GM20000 (cell line): Measurements from ENCODE around the gene DEDD.

ENCODE experiments used
- DNase-seq: peaks from one replicate; pipeline ENCODE4 v3.0.0; 2012; ENCODE audit warnings: low spot score
- TF ChIP-seq, protein P1 (sequence below): IDR thresholded peaks from 2 replicates; pipeline ENCODE4 v1.5.1; 2012; ENCODE audit warnings: mild to moderate bottlenecking, control low read depth; ENCODE audit errors: extremely low read depth, missing control alignments

The DEDD gene

DNA sequence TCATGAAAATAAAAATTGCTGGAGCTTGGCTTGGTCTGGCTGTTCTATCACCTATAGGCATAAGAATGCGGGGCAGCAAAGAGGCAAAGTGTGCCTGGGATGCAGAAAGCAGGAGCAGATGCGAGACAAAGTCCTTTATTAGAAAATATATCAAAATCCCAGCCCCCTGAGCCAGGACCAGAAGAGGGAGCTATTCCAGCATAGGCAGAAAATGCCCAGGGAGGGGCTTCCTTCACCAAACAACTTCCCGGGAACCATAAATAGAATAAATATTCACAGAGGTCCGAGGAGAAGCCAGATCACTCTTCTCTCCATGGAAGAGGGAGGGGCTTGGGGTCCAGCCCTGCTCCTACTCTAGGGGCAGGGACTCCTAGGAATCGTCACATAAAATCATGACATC is 38.7 kb upstream of the DEDD start:
- DNase-seq, result no peak
- TF ChIP-seq, protein P1, sequence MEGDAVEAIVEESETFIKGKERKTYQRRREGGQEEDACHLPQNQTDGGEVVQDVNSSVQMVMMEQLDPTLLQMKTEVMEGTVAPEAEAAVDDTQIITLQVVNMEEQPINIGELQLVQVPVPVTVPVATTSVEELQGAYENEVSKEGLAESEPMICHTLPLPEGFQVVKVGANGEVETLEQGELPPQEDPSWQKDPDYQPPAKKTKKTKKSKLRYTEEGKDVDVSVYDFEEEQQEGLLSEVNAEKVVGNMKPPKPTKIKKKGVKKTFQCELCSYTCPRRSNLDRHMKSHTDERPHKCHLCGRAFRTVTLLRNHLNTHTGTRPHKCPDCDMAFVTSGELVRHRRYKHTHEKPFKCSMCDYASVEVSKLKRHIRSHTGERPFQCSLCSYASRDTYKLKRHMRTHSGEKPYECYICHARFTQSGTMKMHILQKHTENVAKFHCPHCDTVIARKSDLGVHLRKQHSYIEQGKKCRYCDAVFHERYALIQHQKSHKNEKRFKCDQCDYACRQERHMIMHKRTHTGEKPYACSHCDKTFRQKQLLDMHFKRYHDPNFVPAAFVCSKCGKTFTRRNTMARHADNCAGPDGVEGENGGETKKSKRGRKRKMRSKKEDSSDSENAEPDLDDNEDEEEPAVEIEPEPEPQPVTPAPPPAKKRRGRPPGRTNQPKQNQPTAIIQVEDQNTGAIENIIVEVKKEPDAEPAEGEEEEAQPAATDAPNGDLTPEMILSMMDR, result no peak

DNA sequence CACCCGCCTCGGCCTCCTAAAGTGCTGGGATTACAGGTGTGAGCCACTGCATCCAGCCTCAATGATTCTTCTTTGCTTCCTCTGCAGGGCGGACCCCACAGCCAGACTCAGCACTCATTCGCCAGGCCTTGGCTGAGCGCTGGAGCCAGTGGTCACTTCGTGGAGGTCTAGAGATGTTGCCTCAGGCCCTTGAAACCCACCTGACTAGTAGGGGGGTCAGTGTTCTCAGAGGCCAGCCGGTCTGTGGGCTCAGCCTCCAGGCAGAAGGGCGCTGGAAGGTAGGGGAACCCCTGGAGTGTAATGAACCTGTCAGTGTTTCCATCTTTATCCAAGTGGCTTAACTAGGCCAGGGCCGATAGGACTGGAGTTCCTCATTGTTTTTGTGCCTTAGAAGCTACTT is 36.4 kb upstream of the DEDD start:
- TF ChIP-seq, protein P1, result no peak
- no peak for DNase-seq

DNA sequence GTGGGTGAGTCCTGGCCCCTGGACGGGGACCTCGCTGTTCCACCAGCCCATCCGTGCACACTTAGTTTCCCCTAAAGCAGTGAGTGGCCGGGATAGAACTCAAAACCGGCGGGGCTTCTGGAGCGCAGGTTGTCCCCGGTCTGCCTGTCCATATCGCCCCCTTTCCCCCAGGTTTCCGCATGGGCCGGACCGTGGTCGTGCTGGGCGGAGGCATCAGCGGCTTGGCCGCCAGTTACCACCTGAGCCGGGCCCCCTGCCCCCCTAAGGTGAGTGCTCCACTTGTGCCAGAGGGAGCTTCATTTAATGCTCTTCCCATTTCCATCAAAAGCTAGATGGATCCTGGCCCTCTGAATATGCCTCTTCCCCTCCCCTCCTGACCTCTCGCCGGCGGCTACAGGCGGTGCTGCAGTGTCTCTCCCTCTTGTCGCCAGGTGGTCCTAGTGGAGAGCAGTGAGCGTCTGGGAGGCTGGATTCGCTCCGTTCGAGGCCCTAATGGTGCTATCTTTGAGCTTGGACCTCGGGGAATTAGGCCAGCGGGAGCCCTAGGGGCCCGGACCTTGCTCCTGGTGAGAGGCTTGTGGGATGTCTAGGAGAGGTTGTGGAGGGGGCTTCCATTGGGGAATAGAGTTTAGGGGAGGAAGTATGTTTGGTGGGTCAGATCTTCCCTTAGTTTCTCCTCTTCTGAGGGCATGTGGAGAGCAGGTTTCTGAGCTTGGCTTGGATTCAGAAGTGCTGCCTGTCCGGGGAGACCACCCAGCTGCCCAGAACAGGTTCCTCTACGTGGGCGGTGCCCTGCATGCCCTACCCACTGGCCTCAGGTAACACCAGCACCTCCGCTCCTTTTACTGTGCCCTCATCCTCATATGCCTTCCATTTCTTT is 34.4 kb upstream of the DEDD start:
- DNase-seq, result no peak
- TF ChIP-seq, protein P1, result no peak

DNA sequence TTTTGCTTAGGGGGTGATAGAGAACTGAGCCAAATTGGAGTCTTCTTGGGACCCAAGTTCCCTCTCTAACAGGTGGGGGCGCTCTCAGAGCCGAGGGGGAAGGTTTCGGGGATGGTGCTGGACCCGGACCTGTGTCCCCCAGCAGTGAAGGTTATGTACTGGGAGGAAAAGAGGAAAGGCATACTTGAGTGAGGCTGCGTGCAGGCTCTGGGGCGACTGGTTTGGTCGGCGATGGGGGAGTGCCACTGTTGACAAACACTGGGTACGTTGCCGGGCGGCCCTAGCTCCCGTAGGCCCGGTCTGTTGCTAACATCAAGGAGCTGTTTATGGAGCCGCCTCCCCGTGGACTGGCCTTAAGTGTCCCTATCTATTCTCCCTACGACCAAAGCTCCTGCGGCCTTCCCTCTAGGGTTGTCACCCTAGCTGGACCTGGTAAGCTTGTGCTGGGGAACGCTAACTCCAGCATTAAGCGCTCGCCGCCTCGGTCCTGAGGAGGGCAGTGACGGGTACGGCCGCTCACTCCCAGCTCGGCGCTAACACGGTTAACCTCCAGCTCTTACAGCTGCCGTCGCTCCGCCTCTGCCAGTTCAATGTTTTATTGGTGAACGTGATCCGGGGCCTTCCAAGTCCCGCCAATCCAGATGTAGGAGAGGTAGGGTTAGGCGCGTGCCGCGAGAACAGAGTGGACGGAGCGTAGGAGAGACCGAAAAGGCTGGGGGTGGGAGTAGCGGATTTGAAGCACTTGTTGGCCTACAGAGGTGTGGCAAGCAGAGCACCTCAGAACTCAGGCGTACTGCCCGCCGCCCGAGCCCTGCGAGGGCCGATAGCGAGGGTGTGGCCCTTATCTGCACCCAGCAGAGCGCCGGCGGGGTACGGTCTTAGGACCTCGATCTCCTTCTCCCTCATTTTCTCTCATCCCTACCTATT is 33.5 kb upstream of the DEDD start, which contains the start of gene PPOX:
Gene PPOX, plus strand, starts transcription at position 685 of the 927 bp plus-strand sequence. CDS start 422 bp downstream, outside the sequence.
- TF ChIP-seq, protein P1, result peak; percentile 37
- DNase-seq, result peak; percentile 90

DNA sequence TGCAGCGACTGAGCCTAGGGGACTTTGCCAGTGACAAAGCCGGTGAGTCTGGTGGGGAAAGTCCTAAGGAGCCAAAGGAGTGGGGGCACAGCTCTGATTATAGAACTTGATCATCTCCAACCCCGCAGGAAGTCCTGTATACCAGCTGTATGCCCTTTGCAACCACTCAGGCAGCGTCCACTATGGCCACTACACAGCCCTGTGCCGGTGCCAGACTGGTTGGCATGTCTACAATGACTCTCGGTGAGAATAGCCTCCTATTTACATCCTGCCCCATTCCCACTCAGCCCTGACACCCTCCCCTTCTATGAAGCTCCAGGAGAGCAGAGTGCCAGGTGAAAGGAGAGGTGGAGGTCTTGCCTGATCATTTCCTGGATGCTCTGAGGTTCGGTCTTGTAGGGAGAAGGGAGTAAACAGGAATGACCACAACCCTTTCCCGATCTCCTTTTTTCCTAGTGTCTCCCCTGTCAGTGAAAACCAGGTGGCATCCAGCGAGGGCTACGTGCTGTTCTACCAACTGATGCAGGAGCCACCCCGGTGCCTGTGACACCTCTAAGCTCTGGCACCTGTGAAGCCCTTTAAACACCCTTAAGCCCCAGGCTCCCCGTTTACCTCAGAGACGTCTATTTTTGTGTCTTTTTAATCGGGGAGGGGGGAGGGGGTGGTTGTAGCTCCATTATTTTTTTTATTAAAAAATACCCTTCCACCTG is 32.6 kb upstream of the DEDD start:
- TF ChIP-seq, protein P1, result no peak
- no peak for DNase-seq

DNA sequence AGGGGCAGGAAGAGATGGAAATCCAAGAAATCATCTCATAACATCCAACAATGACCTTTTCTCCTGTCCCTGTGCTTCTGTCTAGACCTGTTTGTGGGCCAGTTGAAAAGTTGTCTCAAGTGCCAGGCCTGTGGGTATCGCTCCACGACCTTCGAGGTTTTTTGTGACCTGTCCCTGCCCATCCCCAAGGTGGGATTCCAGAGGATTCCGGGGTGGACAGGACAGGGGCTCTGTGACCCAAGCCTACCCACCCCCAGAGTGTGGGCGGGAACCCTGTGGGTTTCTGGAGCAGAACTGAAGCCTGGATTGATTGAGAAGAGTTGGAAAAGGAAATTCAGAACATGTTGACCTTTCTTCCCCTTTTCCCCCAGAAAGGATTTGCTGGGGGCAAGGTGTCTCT is 31.3 kb upstream of the DEDD start:
- DNase-seq, result no peak
- TF ChIP-seq, protein P1, result no peak
